Fibroblast of lung (primary cell): ENCODE data around the gene NARF.

ENCODE experiments used
- EZH2 ChIP-seq: IDR thresholded peaks from 2 replicates; pipeline ENCODE4 v1.5.1; 2012; ENCODE audit warnings: low read length, control low read depth, mild to moderate bottlenecking; ENCODE audit errors: missing control alignments
- TF ChIP-seq, protein P1 (sequence below), 2 donors: IDR thresholded peaks in 1 of 2; conservative IDR thresholded peaks in 1 of 2; 1 replicate in 1 of 2; 2 replicates in 1 of 2; pipeline ENCODE4 v1.5.1; 2011 to 2012; ENCODE audit warnings: low read length in 2 of 2, control low read depth in 1 of 2, inconsistent platforms in 1 of 2, low read depth in 1 of 2, mild to moderate bottlenecking in 1 of 2

DNA sequence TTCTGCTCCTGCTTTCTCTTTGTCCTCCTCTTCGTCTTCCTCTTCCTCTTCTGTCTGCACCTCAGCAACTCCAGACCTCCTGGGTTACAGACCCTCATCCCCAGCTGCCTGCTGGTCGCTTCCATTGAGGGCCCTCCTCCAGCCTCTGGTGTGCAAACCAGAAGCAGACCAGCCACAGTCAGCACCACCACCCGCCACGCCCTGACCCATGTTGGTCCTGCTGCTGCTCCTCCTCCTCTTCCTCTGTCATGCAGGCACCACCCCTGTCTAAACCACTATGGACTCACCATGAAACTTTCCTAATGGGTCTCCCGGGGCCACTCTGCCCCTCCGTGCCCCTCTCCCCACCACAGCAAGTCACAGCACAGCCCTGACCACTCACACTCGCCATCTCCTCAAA lies 28.7 kb upstream of the NARF start:
- TF ChIP-seq, protein P1, sequence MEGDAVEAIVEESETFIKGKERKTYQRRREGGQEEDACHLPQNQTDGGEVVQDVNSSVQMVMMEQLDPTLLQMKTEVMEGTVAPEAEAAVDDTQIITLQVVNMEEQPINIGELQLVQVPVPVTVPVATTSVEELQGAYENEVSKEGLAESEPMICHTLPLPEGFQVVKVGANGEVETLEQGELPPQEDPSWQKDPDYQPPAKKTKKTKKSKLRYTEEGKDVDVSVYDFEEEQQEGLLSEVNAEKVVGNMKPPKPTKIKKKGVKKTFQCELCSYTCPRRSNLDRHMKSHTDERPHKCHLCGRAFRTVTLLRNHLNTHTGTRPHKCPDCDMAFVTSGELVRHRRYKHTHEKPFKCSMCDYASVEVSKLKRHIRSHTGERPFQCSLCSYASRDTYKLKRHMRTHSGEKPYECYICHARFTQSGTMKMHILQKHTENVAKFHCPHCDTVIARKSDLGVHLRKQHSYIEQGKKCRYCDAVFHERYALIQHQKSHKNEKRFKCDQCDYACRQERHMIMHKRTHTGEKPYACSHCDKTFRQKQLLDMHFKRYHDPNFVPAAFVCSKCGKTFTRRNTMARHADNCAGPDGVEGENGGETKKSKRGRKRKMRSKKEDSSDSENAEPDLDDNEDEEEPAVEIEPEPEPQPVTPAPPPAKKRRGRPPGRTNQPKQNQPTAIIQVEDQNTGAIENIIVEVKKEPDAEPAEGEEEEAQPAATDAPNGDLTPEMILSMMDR (conservative IDR thresholded peaks at IDR 0.05 in 1 of 2, IDR thresholded peaks at IDR 0.05 in 1 of 2; ENCODE audit: low read depth in 1 of 2, low read length in 2 of 2): no peak
- TF ChIP-seq EZH2: no peak
